ENCODE measurements around the gene SLC2A13. TPM values are rescaled to one million over a fixed set of nuclear protein-coding genes. Genes with fewer than 3 reads are reported as not detected.

SLC2A13 gene
- total RNA-seq, 1 experiment from 2014 or later = 1.7 TPM

GRCh38 chr12:39990122-39991101 is 115.5 kb downstream of the SLC2A13 start:
- Mint-ChIP-seq H3K4me3 (ENCODE audit: unreplicated experiment) (no peak overlapping the region), H3K27ac (ENCODE audit: low read depth, unreplicated experiment) (no peak overlapping the region), H3K27me3 (ENCODE audit: insufficient read depth, unreplicated experiment) (no peaks in the 10 kb centered on the region), H3K4me1 (ENCODE audit: insufficient read depth, unreplicated experiment) (no peaks in the 10 kb centered on the region), H3K36me3 (ENCODE audit: insufficient read depth, unreplicated experiment) (no peaks in the 10 kb centered on the region), H3K9me3 (ENCODE audit: unreplicated experiment) (peaks cover under 1% of the 10 kb centered on the region)
- intact Hi-C loops (cut with micrococcal nuclease) = loop anchor here (2.0 to 5.0 kb wide), 2 partner anchors 226 to 403 kb away; no protein-coding TSS in a partner anchor
- no TSS peak for BruUV-seq (replicated peaks)
- peak; percentile 66 for DNase-seq (ENCODE audit: unreplicated experiment)
- CTCF ChIA-PET = interaction anchor here (0.6 to 3.6 kb wide), 20 partner anchors 9 to 406 kb away, joined by 3 to 21 read pairs (median 4); no protein-coding TSS in a partner anchor
- TF ChIP-seq CTCF (IDR thresholded peaks at IDR 0.05; ENCODE audit: unreplicated experiment) = peak; percentile 71
- POLR2A ChIA-PET = interaction anchor here (0.6 kb wide), 1 partner anchor 10 kb away, joined by 3 read pairs; no protein-coding TSS in a partner anchor

- Mint-ChIP-seq H3K4me1 (ENCODE audit: insufficient read depth, unreplicated experiment) (no peaks in the 10 kb centered on the region), H3K36me3 (ENCODE audit: insufficient read depth, unreplicated experiment) (no peaks in the 10 kb centered on the region), H3K27ac (ENCODE audit: low read depth, unreplicated experiment) (no peak overlapping the region), H3K4me3 (ENCODE audit: unreplicated experiment) (no peak overlapping the region), H3K9me3 (ENCODE audit: unreplicated experiment) (no peaks in the 10 kb centered on the region), H3K27me3 (ENCODE audit: insufficient read depth, unreplicated experiment) (no peaks in the 10 kb centered on the region)
- CTCF ChIA-PET = interaction anchor here (0.6 to 1.0 kb wide), 5 partner anchors 12 to 403 kb away, joined by 3 to 7 read pairs (median 4); no protein-coding TSS in a partner anchor
- POLR2A ChIA-PET = no interaction called here
- DNase-seq (ENCODE audit: unreplicated experiment) = no peak
- BruUV-seq (replicated peaks) = no TSS peak
- intact Hi-C loops (cut with micrococcal nuclease) = no loop called here
- no peak for TF ChIP-seq CTCF (IDR thresholded peaks at IDR 0.05; ENCODE audit: unreplicated experiment)
These were observed 116.4 kb downstream of the SLC2A13 start for GRCh38 chr12:39989501-39989900.

- DNase-seq (ENCODE audit: unreplicated experiment) = no peak
- ChIA-PET CTCF (no interaction called here), POLR2A (no interaction called here)
- Mint-ChIP-seq H3K9me3 (ENCODE audit: unreplicated experiment) (no peaks in the 10 kb centered on the region), H3K27ac (ENCODE audit: low read depth, unreplicated experiment) (no peak overlapping the region), H3K4me3 (ENCODE audit: unreplicated experiment) (no peak overlapping the region), H3K4me1 (ENCODE audit: insufficient read depth, unreplicated experiment) (no peaks in the 10 kb centered on the region), H3K27me3 (ENCODE audit: insufficient read depth, unreplicated experiment) (no peaks in the 10 kb centered on the region), H3K36me3 (ENCODE audit: insufficient read depth, unreplicated experiment) (no peaks in the 10 kb centered on the region)
- no peak for TF ChIP-seq CTCF (IDR thresholded peaks at IDR 0.05; ENCODE audit: unreplicated experiment)
- BruUV-seq (replicated peaks) = no TSS peak
- intact Hi-C loops (cut with micrococcal nuclease) = no loop called here
These were observed 117.3 kb downstream of the SLC2A13 start for GRCh38 chr12:39988574-39988973.

- CTCF ChIA-PET = interaction anchor here (0.7 to 1.5 kb wide), 4 partner anchors 11 to 859 kb away, joined by 3 to 5 read pairs (median 4); no protein-coding TSS in a partner anchor
- intact Hi-C loops (cut with micrococcal nuclease) = no loop called here
- no peak for TF ChIP-seq CTCF (IDR thresholded peaks at IDR 0.05; ENCODE audit: unreplicated experiment)
These were observed 119.2 kb downstream of the SLC2A13 start for GRCh38 chr12:39986674-39987073.

More at GRCh38 chr12:39986674-39987073, 119.2 kb downstream of the SLC2A13 start:
- POLR2A ChIA-PET = no interaction called here
- no peaks in the 10 kb centered on the region for H3K36me3 Mint-ChIP-seq (ENCODE audit: insufficient read depth, unreplicated experiment)
- H3K4me3 Mint-ChIP-seq (ENCODE audit: unreplicated experiment) = no peak overlapping the region
- H3K27me3 Mint-ChIP-seq (ENCODE audit: insufficient read depth, unreplicated experiment) = no peaks in the 10 kb centered on the region
- no peak overlapping the region for H3K27ac Mint-ChIP-seq (ENCODE audit: low read depth, unreplicated experiment)
- peak; percentile 16 for DNase-seq (ENCODE audit: unreplicated experiment)
- no peaks in the 10 kb centered on the region for H3K9me3 Mint-ChIP-seq (ENCODE audit: unreplicated experiment)
- BruUV-seq (replicated peaks) = no TSS peak
- no peaks in the 10 kb centered on the region for H3K4me1 Mint-ChIP-seq (ENCODE audit: insufficient read depth, unreplicated experiment)

All from MCF 10A (cell line).